ENCODE measurements around the gene CHEK2.

- TF ChIP-seq CTCF (IDR thresholded peaks at IDR 0.05) (no peak), POLR2A (IDR thresholded peaks at IDR 0.05) (no peak)
Observed at GRCh38 chr22:28728002-28728401, 13.6 kb downstream of the CHEK2 start.

Data from body of pancreas (tissue), 4 donors.